Myometrial cell (primary cell): ENCODE results near the gene ADCY10. TPM values are rescaled to one million over a fixed set of nuclear protein-coding genes. Genes with fewer than 3 reads are reported as not detected.

Experiments used
- total RNA-seq: library from RNA; depleted of rRNA; stranded (reverse); fragments of >200 nt; gene quantifications from 2 replicates; pipeline ENCODE4 v1.2.3, GENCODE V29; 2015

ADCY10 gene
- total RNA-seq: not detected in 2 replicates

DNA sequence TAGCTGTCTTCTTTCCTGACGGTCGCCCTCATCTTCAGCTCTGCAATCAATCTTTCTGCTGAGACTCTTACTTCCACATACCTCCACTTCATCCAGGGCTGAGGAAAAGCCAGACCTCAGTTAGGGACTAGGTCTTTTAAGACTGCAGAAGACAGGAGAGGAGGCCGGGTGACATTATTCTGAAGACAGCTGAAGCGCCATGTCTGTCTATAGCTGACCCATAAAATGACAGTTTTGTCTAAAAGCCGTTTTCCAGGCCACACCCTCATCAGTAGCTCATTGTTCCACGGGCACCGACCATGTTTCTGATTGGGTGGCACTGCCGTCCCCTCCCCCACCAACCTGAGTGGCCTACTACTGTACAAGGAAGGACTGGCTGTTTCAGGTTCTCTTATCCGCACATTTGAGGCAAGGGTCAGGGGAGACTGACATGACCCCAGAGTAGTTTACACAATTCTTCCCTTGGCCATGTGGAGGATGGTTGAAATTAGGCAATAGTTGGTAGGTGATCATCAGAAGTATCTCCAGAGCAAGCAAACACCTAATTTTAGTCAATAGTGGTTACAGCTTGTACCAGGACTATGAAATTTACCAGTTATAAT, at the start of gene ADCY10:
Gene ADCY10, minus strand, starts transcription at position 240 of the 602 bp plus-strand sequence. CDS start 8,994 bp downstream, outside the sequence.

DNA sequence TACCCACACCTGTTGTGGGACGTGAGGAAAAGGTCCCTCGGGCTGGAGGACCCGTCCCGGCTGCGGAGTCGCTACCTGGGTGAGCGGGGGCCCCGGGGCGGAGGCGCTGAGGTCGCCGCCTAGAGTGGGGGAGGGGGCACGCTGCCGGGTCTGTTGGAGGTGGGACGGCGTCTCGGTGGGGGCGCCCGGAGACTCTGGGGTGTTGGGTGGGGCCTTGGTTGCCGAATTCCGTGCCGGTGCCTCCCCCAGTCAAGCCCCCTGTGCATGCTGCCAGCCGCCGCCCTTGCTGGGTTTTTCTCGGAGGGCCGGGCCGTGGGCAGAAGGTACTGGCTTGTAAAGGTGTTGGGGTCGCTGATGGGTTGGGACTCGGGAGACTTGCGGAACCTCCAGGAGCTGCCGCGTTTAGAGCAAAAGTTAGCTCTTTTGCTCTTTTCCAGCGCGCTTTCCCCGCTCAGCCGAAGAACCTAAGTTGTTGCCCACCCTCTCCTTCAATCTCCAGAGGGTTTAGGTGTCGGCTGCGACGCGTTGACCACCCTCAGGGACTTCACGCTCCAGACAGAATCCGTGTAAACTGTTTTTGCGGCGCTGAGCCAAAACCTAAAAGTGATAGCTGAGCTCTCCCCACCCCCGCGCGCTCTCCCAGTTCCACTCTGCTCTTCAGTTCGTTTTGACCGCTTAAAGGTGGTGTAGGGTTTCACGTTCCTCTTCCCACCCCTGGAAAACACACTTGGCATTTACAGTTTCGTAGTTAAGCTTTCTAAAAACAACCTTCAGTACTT, 23.2 kb upstream of the ADCY10 start, which contains the start of gene MPC2:
Gene MPC2, minus strand, starts transcription at position 143 of the 779 bp plus-strand sequence. CDS start 1,231 bp downstream, outside the sequence.

DNA sequence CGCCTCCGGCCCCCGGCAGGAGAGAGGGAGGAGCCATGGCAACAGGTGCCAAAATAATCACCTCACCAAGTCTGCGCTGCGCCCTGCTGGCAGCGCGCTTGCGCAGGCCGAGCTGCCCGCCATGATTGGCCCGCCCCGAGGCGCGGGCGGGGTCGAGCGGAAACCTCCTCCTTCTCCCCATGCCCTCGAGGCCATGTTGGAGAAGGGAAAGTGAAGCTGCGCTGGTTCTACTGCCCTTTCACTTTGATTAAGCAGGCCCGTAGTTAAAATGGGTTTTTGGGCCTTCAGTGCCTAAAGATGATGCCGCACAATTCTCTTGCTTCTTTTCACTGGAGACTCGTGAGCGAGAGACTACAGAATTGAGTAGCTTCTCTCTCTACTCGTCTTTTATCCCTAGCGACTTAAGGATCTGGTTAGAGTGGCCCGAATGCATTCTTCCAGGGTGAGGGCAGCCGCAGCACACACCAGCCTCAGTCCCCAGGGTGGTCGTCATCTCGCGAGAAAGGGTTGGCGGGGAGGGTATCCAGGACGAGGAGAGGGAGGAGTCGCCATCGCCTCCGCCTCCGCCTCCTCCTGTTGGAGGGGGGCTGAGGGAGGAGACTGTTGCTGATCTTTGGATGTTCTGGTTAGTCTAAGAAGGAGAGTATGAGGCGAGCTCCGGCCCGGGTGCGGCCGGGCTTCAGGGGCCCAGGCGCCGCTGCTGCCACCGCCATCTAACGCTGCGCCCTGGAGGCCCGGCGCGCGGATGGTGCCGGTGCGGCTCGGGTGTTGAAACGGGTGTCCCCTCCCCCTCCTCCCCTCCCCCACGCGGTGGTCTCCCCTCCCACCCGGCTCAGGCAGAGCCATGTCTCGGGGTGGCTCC, 22.4 kb upstream of the ADCY10 start, which contains the start of gene DCAF6:
Gene DCAF6, plus strand, starts transcription at position 616 of the 862 bp plus-strand sequence. Its CDS starts 229 bp downstream, at position 845.

Other genes starting within 250 kb of the ADCY10 start
- 71.2 and 74.6 TPM in 2 replicates for gene MPZL1, start 192.2 kb downstream of the ADCY10 start, total RNA-seq
- 36.3 and 37.8 TPM in 2 replicates for gene DCAF6, start 22.5 kb upstream of the ADCY10 start, total RNA-seq
- gene MPC2, start 22.9 kb upstream of the ADCY10 start, total RNA-seq: 53.0 and 67.7 TPM in 2 replicates
- 4.9 and 9.2 TPM in 2 replicates for gene GPR161, start 222.8 kb upstream of the ADCY10 start, total RNA-seq